Kidney epithelial cell (primary cell): Measurements from ENCODE around the gene RNH1. TPM values are rescaled to one million over a fixed set of nuclear protein-coding genes. Genes with fewer than 3 reads are reported as not detected.

Experiments
- DNase-seq: peaks from one replicate; pipeline ENCODE4 v3.0.0-alpha.2; 2010; ENCODE audit warnings: low read depth
- H3K27me3 ChIP-seq: 2 replicates; pipeline ENCODE4 v1.6.0; 2011; ENCODE audit warnings: low read length; ENCODE audit not compliant: control insufficient read depth, insufficient read depth
- H3K36me3 ChIP-seq: 2 replicates; pipeline ENCODE4 v1.5.1; 2011; ENCODE audit warnings: low read length; ENCODE audit not compliant: control insufficient read depth, insufficient read depth
- H3K4me3 ChIP-seq: 2 replicates; pipeline ENCODE4 v1.5.1; 2011; ENCODE audit warnings: low read depth, mild to moderate bottlenecking, control low read depth, low read length
- CTCF ChIP-seq: IDR thresholded peaks from 2 replicates; pipeline ENCODE4 v1.5.1; 2011; ENCODE audit warnings: mild to moderate bottlenecking, moderate library complexity, low read length, control low read depth, inconsistent platforms; ENCODE audit not compliant: insufficient read depth, poor library complexity, severe bottlenecking
- total RNA-seq: library from RNA; depleted of rRNA; stranded (reverse); fragments of >200 nt; gene quantifications from 2 replicates; pipeline ENCODE4 v1.2.3, GENCODE V29; 2015

RNH1 gene
- total RNA-seq, 1 donor from 2014 or later, result 229 TPM

GRCh38 chr11:450809-451451, 56.1 kb downstream of the RNH1 start:
- Histone ChIP-seq H3K27me3 (no peaks in the 10 kb centered on the region), H3K36me3 (no peaks in the 10 kb centered on the region), H3K4me3 (peak overlapping the region; percentile 93)
- peak; percentile 38 for DNase-seq
- peak; percentile 11 for TF ChIP-seq CTCF

GRCh38 chr11:449889-450808, 56.9 kb downstream of the RNH1 start, which contains the start of gene PTDSS2:
PTDSS2 (plus strand) TSS chr11:450279; CDS start chr11:450456, 177 bp downstream.
- peak within 1 kb of the TSS; percentile 93 for H3K4me3 ChIP-seq
- H3K27me3 ChIP-seq, result no peaks in the 10 kb centered on the region
- no peak for TF ChIP-seq CTCF
- DNase-seq, result peak; percentile 82
- H3K36me3 ChIP-seq, result no peaks in the 10 kb centered on the region

- Histone ChIP-seq H3K27me3 (no peaks in the 10 kb centered on the region), H3K36me3 (no peaks in the 10 kb centered on the region), H3K4me3 (peak overlapping the region; percentile 57)
- peak; percentile 38 for DNase-seq
- TF ChIP-seq CTCF, result peak; percentile 92
These were observed 58.9 kb downstream of the RNH1 start for GRCh38 chr11:447923-448731.

GRCh38 chr11:446891-447290, 60.2 kb downstream of the RNH1 start:
- Histone ChIP-seq H3K36me3 (no peaks in the 10 kb centered on the region), H3K4me3 (no peak overlapping the region), H3K27me3 (no peaks in the 10 kb centered on the region)
- DNase-seq, result no peak
- TF ChIP-seq CTCF, result no peak

- no peak overlapping the region for H3K4me3 ChIP-seq
- TF ChIP-seq CTCF, result no peak
- no peaks in the 10 kb centered on the region for H3K36me3 ChIP-seq
- peaks cover 2% of the 10 kb centered on the region for H3K27me3 ChIP-seq
- no peak for DNase-seq
These were observed 61.1 kb downstream of the RNH1 start for GRCh38 chr11:445765-446588.
